ENCODE measurements around the gene RAB3IL1.

Gene RAB3IL1

DNA sequence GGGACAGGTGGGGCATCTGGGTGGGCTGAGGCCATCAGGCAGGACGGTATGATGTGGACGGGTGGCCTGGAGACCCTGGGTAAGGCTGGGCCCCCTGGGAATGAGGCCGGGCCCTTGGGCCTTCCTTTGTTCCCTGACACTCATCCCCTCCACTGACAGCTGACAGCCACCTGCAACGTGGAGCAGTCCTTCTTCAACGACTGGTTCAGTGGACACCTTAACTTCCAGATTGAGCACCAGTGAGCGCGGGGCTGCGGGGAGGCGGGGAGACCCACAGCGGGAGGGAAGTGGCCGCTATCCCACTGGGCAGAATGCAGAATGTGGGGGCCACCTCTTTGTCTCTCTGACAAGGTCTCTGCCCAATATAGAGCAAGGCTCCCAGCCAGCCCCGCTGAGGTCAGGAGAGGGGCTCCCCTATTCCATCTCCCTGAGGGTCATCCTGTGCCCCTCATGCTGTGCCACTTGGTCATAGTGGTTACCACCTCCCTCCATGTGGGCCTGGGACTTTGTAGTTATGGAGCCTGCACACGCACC lies 53.8 kb downstream of the RAB3IL1 start:
- no peak for DNase-seq

DNA sequence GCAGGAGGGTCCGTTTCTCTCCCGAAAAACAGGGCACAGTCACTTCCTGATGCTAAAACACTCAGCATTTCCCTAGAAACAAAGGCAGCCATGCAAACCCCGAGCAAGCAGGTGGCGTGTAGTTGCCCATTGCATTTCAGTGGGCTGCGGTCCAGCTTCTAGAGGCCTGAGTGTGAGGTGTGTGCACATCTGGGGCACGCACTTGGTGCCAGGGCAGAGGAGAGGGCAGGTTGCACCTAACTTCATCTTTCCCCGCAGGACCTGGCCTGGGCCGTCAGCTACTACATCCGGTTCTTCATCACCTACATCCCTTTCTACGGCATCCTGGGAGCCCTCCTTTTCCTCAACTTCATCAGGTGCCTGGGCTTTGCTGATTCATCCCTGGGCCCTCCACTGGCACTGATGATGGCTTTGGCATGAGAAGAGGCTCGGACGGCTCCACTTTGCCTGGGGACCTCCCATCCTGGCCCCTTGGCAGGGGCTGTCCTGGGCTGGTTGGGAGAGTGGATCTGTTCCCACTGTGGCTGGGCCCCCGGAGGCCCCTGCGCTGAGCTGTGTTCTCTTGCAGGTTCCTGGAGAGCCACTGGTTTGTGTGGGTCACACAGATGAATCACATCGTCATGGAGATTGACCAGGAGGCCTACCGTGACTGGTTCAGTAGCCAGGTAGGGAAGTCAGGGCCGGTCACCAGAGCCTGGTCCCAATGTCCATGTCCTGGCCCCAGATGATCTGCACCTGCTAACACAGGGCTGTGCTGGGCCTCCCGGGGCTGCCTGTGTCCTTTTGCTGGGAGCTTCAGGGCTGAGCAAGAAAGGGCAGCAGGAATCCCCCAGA lies 54.4 kb downstream of the RAB3IL1 start:
- no peak for DNase-seq

DNA sequence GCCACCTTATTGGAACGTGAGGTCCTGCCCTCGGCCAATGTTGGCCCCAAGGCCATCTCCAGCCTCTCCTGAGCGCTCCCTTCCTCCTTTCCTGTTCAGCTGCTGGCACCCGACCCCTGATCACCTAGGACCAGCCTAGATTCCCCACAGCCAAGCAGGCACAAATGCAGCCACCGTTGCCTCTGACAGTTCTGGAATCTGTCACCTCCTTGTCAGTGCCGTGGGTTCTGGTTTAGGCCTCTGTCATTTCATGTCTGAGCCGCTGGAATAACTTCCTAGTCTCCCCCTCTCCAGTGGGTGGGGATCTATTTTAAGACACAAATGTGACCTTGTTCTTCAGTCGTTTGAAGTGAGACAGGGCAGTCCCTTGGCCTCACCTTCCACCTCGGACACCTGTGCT lies 55.7 kb downstream of the RAB3IL1 start:
- DNase-seq = no peak

DNA sequence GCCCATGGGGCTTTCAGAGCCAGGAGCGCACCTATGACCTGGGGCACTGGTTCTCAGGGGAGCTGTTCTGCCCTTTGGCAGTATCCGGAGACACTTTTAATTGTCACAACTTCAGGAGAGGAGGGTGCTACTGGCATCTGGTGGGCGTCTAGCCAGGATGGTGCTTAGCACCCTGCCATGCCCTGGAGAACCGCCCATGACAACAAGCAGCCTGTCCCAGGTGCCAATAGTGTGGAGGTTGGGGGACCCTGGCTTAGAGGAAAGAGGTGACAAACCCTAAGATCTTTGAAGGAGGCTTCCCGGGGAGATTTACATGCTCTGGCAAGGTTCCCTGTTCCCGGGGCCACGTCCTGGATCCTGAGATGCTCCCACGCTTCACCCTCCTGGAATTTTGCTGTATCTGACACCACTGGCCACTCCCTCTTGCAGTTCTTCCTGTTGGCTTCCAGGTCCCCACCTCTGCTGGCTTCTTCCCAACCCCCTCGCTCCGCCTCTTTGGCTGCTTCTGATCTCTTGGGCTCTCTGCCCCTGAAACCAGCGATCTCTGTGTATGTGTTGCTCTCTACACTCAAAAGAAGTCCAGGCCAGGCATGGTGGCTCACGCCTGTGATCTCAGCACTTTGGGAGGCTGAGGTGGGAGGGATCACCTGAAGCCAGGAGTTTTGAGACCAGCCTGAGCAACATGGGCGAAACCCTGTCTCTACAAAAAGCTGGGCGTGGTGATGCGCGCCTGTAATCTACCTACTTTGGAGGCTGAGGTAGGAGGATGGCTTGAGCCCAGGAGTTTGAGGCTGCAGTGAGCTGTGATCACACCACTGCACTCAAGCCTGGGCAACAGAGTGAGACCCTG lies 57.1 kb downstream of the RAB3IL1 start:
- DNase-seq = no peak

DNA sequence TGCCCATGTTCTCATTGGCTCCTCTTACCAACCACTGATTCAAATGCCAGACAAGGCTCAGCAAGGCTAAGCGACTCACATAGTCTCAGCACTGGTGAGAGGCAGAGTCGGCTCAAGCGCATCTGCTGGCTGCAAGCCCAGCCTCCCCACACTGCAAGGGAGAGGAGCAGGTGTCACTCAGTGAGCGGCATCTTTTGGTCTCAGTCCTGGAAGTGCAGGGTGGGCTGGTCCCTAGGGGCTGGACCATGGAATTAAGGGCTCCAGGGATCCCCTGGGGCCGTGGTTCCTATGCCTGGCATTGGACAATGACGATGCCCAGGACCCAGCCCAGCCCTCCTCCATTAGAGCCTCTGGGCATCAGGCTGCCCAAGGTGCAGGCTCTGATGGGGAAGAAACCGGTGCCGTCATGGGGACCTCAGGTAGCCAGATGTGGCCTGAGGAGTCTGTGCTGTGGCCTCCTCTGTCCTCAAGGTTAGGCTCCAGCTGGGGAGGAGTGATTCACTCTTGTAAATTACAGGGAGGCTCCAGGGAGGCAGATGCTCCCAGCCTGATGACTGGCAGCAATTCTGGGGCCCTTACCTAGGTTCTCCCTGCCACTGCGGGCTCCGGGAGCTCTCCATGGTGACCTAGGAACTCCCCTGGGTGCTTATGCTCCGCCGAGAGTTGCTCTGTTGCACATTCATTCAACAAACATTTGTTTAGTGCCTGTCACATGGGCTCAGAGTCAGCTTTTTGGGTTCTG lies 61.3 kb downstream of the RAB3IL1 start:
- DNase-seq = no peak

DNA sequence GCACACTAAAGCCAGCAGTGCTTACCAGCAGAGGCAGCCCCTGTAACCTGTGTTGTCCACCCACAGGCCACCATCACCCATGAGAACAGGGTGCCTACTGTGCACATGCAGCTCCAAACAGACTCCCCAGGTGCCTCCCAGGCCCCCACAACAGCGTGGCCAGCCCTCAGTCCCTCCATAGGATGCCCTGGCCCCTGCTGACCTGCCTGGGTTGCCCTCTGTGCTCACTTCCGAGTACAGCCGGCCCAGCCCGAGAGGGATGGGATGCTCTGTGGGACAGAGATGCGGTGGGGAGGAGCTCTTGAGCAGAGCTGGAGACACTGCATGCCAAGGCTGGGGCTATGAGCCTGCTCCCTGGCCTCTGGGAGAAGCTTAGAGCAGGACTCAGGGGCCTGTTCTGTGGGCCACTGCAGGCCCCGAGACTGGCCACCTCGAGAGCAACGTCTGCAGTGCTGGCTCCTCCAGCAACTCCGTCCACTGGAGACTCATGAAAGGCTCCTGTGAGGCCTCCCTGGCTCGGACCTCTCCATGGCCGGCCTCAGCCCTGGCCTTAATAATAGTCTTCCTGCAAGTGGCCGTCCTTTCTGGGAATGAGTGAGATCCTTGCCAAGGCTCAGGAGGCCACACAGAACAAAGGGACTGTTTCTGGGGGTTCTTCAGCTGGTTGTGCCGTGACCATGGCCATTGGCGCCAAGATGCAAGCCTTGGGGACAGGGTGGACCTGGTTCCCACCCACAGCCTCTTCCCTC lies 62.2 kb downstream of the RAB3IL1 start:
- DNase-seq = no peak

DNA sequence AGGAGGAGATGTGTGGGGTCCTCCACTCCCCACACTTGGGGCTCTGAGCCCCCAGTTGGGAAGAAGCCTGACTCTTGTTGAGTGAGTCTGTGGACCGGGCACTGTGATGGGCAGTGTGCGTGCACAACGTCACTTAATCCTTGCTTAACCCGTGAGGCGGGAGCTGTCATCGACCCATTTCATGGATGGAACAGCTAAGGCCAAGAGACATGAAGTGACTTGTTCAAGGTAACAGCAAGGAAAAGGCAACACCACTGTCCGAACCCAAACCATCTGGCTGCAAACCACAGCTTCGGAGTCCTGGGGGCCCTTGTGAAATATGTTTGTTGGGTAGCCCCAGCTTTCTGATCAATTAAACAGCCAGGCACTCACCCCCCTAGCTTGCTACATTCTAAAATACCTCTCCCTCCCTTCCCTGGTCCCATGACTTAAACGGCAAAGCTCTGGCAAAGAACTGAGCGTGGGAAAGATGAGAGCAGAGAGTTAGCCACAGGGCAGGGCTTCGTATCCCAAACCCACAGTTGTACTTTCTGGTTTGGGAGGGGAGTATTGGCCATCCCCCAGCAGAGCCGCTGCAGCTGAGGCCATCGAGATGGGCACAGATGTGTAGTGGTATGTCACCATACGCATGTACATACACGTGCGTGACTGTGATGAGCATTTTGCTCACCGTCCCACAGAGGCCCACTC lies 63.0 kb downstream of the RAB3IL1 start:
- DNase-seq = no peak

DNA sequence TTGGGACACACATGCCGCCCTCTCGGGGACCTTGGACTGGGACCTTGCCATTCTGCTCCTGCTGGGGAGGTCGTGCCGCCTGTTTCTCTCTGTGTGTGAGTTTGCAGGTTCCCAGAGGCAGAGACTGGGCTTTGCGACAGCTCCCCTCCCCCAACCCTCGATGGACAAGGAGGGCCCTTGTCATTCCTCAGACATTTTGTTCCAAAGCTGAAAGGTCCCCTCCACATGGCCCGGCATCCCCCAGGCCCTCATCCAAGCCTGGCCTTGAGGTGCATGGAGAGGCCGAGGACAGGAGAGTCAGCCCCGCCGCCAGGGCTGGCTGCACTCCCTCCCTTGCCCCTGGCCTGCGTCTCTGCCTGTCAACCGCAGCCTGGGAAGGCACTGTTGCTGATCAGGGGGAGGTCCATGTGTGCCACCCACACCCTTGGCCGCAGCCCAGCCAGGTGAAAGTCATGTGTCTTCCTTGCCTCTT lies 63.6 kb downstream of the RAB3IL1 start:
- no peak for DNase-seq

DNA sequence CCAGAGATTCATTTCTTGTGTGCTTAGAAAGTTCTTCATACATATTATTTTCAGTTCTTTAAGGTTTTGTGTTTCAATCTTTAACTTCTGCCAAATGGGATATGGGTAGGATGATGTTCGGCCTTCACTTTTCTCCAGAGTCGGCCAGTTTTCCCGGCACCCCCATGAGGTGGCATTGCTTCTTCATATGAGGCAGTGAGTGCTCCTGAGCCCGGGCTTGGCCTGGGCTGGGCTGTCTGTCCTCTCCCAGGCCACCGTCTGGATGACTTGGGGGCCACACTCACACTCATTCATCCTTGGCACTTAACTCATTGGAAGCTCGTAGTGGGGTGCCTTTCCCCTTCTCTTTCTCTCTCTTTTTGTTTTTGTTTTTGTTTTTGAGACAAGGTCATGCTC lies 65.5 kb downstream of the RAB3IL1 start:
- no peak for DNase-seq

DNA sequence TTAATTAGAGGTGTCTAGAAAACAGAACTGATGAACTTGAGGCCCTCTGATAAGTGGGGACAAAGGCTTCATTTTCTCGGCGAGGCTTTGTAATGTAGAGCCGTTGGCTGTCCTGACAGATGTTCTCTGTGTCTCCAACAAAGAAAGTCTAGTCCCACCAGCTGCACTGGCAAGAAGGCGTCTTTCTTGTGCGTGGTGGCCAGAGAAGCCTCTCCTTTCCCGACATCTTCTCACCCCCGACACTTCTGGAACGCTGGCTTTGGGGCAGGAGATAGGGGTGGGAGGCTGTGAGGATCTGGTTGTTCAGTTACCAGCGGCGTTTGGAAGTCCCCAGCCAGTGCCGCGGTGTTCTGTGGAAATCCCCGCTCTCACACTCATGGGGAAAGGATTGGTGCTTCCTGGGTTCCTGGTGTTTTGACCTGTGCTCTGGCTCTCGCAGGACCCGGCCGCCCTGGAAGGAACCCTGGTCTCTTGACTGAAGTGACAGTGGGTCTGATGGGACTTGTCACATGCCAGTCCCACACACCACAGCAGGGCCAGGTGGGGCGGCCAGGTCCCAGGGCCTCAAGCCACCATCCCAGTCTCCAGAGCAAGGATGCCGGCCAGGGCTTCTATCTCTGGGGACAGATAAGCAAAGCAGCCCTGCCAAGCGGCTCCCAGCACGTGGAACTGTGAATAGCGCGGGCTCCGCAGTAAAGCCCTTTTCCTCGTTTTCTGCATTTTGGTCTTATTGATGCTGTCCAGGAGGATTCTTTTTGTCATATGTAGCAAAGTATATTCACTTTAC lies 66.1 kb downstream of the RAB3IL1 start:
- DNase-seq = no peak

DNA sequence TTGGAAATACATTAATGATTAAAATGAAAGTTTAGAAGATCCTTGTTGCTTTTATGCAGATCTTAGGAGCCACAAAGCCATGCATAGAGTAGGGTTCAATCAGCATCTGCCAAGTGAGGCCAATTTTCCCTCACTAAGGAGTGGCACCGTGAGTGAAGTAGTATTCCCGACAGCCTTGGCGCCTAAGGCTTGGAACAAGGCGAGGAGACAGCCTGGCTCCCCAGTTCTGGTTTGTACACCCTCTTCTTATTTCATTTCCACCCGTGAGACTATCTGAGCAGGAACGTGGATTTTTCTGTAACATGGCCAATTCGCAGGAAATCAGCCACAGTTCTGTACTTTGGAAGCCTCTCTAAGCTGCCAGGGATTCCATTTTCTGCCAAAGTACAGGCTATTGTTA lies 66.7 kb downstream of the RAB3IL1 start:
- DNase-seq = no peak

DNA sequence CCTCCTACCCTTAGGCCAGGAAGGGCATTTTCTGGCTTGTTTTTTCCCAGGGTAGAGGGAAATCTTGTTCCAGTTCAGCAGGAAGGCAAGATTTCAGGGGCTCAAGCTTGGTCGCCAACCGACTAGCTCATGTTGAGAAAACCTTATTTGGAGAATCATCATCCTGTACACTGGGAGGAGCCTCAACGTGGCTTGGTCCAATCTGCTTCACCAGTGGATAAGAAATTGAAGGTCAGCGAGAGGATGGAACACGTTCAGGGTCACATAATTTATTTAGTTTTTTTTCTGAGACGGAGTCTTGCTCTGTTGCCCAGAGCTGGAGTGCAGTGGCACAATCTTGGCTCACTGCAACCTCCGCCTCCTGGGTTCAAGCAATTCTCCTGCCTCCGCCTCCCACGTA lies 68.7 kb downstream of the RAB3IL1 start:
- DNase-seq = no peak

DNA sequence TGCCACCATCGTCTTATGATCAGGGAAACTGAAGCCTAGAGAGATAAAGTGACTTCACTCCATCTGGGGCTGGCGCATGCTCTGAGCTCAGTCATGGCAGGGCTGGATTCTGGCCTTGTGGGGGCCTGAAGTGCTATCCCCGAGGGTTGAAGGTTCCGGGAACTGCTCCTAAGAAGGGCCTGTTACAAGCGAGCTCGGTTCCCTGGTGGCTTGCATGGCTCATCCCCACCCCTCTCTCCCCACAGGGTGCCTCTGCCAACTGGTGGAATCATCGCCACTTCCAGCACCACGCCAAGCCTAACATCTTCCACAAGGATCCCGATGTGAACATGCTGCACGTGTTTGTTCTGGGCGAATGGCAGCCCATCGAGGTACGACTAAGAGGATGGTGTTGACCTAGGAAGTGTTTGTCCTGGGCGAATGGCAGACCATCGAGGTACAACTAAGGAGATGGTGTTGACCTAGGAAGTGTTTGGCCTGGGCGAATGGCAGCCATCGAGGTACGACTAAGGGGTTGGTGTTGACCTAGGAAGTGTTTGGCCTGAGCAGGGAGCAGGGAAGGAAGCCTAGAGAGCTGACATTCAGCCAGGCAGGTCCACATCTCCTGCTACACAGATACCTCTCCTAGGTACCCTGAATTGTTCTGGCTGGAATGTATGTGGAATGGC lies 69.3 kb downstream of the RAB3IL1 start:
- no peak for DNase-seq

All from cerebellar nuclear complex (tissue), 1 donor.